Stimulated activated CD4-positive, alpha-beta T cell treated with anti-CD3 and anti-CD28 coated beads, Interleukin-15, amount 100 ng/mL, for 24 hours (primary cell): ENCODE results near the gene COASY.

Source experiments
- DNase-seq: peaks from one replicate; pipeline ENCODE4 v3.0.0-alpha.2; 2020

COASY gene

DNA sequence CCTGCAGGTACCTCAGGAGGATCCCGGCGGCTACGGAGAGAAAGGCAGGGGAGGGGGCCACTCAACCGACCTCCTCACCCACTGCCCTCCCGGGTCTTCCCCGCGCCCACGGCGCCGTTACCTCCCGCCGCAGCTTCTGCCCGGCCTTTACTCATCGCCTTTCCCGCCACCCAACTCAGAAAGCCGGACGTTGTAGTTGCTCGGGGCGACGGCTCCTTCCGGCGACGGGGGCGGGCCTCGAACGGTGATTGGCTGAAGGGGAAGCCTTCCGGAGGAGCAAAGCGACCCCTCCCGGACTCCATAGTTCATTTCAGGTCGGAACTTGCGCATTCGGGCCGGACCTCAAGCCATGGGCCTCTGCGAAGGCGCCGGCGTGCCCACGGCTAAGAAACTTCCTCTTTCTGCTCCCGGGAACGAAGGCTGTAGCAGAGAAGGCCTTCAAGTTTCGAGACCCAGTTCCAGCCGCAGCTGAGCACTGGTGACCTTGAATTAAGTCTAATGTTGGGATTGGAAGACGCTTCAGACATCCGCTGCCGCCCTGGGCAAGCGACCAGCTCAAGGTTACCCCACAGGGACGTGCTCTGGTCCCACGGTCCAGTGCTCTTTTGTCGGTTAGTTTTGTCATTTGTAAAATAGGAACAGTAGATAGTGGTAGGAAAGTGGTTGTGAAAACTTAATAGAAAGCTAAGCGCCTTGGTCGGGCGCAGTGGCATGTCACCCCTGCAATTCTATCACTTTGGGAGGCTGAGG is 15.8 kb downstream of the COASY start, which contains the start of gene PSMC3IP:
Gene PSMC3IP (minus strand): TSS at position 198 of the 750 bp plus-strand sequence. CDS start 43 bp downstream, at position 155.
- peak; percentile 98 for DNase-seq

DNA sequence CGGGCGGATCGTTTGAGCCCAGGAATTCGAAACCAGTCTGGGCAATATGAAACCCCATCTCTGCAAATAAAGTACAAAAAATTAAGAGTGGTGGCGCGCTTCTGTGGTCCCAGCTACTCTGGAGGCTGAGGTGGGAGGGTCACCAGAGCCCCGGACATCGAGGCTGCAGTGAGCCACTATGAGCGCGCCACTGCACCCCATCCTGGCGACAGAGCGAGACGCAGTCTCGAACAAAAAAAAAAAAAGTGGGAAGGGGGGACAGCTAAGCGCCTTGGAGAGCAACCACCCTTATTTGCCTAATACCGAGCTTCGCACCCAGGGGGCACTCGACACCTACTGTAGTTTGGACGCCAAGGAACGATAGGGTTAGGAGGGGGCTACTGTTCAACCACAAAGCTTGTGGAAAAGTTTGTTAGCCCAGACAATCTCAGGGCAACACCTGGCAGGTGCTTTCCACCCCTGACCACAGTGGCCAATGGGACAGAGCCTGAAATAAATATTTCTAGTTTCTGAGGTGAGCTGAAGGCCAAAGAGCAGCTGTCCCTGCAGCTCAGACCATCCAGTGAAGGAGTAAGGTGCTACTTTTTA is 16.4 kb downstream of the COASY start:
- DNase-seq: peak; percentile 84

GRCh38 chr17:42579794-42580551 is 18.0 kb downstream of the COASY start:
- no peak for DNase-seq

DNA sequence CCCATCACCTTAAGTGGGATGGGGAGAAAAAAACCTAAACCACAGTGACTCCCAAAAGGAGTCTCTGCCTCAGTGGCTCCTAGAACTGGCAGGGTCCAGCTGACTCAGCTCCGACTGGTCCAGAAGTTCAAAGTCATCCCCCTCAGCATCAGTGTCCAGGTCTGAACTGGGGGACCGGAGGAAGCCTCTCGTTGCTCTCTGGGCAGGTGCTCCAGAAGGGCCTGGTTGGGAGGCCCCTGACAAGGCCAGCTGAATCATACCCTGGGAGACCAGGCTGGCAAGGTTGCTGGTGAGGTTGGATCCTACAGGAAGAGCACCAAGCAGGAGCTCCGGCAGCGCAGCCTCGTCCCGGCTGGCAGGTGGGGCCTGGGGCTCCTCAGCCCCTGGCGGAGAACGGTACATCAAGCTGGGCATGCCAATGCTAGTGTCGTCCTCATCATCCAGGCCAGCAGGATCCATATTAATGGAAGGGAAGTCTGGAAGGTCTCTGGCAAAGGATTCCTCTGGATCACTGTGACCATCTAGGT is 19.9 kb downstream of the COASY start:
- no peak for DNase-seq

DNA sequence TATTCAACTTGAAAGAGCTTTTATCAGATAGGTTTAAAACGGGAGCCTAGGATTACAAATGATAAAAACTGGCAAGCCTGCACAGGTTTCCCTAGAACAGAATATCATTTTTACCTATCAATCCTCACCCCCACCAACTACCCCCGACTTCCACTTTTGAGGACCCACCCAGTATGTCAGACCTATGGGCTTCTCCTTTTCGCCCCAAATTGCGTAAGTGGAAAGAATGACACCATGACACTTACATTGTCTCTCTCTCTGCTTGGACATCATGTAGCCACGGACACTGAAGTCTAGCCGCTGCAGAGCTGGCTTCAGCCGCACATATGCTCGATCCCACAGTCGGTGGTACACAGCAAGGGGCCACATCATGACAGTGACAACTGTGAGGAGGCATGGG is 22.9 kb downstream of the COASY start:
- no peak for DNase-seq

GRCh38 chr17:42585353-42585752 is 23.4 kb downstream of the COASY start:
- no peak for DNase-seq

GRCh38 chr17:42586514-42587230 is 24.7 kb downstream of the COASY start:
- DNase-seq: no peak

GRCh38 chr17:42590886-42591285 is 28.9 kb downstream of the COASY start:
- no peak for DNase-seq

DNA sequence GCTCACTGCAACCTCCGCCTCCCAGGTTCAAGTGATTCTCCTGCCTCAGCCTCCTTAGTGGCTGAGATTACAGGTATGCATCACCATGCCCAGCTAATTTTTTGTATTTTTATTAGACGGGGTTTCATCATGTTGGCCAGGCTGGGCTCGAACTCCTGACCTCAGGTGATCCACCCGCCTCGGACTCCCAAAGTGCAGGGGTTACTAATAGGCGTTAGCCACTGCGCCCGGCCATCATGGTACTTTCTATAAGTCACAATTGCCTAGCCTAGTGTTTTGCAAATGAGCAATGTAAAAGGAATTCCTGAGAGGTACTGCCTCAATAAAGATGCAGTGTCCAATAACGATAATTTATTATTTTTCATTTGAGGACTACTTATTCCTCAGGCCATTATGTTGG is 29.5 kb downstream of the COASY start:
- DNase-seq: no peak

GRCh38 chr17:42596386-42596785 is 34.4 kb downstream of the COASY start:
- DNase-seq: no peak

- DNase-seq: no peak
These were observed 37.0 kb downstream of the COASY start for GRCh38 chr17:42598905-42599304.

DNA sequence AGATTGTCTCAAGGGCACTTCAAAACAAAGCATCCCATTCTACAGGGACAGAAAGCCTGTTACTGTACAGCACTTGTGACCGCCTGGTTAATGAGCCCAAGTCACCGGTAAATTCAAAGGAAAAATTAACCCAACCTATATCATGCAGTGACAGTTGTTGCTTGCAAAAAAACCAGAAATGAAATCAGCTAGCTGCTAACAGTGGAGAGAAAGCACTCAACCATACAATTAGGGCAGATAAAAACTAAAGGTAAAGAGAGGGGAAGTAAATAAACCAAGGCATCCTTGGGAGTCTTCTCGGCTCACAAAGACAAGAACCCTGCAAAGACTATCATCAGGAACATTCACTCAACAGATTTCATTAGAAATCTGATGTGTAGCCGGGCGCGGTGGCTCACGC is 41.4 kb downstream of the COASY start:
- DNase-seq: no peak

DNA sequence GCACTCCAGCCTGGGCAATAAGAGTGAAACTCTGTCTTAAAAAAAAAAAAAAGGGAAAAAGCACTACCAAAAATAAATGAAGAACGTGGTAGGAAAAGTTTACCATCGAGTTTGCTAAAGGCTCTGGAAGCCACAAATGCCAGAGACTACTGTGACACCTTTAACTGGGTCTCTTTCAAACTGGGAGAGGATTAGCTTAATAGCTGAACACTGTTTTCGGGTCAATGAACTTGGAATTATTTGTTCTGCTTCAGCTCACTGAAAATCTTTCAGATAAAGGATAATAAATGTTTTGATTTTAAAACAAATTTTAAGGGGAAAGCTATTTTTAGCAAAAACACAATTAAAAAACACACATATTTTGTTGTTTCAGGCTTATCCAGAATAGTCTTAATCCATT is 45.8 kb downstream of the COASY start:
- no peak for DNase-seq

- no peak for DNase-seq
These were observed 46.6 kb downstream of the COASY start for GRCh38 chr17:42608305-42609181.

DNA sequence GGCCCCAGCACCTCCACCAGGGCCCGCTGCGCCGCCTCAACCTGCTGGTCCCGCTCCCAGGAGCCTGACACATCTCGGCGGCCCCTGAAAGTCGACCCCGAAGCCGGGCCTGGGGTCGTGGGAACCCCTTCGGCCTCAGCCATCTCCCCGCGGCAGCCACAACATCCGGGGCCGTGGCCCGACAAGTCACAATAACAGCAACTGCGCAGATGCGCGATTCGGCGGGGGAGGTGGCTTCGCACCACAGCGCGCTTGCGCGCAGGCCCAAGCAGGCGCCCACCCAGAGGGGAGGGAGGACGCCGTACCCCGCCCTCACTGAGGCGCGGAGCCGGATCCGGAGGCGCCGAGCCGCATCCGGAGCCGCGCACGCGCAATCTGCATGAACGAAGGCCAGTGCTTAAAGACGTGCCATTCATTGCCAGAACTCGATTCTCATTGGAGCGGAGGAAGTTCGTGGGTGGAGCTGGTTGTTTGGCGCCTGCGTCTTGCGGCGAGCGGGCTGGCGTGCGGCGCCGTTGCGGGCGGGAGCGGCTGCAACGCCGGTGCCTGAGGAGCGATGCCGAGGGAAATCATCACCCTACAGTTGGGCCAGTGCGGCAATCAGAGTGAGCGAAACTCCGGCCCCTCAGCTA is 47.4 kb downstream of the COASY start, which contains the start of the genes RETREG3 and TUBG1:
Gene RETREG3 (minus strand): TSS at position 193 of the 632 bp plus-strand sequence. CDS start 50 bp downstream, at position 143.
Gene TUBG1 (plus strand): TSS at position 502 of the 632 bp plus-strand sequence. CDS start 55 bp downstream, at position 557.
- peak; percentile 99 for DNase-seq

- DNase-seq: peak; percentile 38
These were observed 48.2 kb downstream of the COASY start for GRCh38 chr17:42609814-42610801.

DNA sequence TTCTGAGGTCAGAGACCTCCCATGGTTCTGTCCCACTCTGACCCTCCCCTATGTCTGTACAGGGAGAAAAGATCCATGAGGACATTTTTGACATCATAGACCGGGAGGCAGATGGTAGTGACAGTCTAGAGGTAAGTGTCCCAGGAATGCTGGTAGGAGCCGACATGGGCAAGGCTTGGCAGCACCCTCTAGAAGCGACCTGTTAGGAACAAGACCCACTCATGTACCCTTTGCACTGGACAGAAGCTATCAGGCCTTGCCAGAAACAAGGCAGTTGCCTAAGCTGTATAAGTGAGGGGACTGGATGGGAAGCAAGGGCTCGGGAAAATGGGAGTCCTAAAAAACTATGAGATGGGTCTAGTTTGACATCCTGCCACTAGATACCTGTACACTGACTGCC is 50.1 kb downstream of the COASY start:
- no peak for DNase-seq

DNA sequence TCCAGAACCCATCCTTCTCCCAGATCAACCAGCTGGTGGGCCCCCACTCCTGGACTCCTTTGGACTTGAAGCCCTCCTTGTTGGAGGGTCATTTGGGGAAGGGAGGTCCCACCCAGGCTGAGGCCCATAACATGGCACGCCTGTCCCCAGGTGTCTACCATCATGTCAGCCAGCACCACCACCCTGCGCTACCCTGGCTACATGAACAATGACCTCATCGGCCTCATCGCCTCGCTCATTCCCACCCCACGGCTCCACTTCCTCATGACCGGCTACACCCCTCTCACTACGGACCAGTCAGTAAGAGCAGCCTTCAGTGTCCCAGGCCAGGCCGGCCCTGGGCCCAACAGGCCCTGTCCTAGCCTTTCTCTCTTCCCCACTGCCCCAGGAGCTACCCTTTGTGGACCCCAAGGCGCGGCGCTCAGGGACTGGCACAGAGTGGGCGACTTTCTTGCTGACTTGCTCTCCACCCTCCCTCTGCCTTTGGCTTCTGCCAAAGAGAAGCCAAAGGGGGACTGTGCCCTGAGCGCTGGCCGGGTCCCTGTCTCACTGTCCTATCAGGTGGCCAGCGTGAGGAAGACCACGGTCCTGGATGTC is 51.8 kb downstream of the COASY start:
- DNase-seq: no peak
